ENCODE data around the gene ATG4B. TPM values are rescaled to one million over a fixed set of nuclear protein-coding genes. Genes with fewer than 3 reads are reported as not detected.

ATG4B gene
- total RNA-seq, 1 donor from 2014 or later, result 124 TPM

- H3K4me1 Mint-ChIP-seq (ENCODE audit: unreplicated experiment), result no peaks in the 10 kb centered on the region
- no peak overlapping the region for H3K4me3 Mint-ChIP-seq (ENCODE audit: unreplicated experiment)
- H3K27ac Mint-ChIP-seq (ENCODE audit: unreplicated experiment), result no peak overlapping the region
- no peak for DNase-seq (ENCODE audit: low spot score)
- TF ChIP-seq CTCF (IDR thresholded peaks at IDR 0.05; ENCODE audit: unreplicated experiment), result no peak
- no peaks in the 10 kb centered on the region for H3K9me3 Mint-ChIP-seq (ENCODE audit: unreplicated experiment)
- no peaks in the 10 kb centered on the region for H3K27me3 Mint-ChIP-seq (ENCODE audit: unreplicated experiment)
- H3K36me3 Mint-ChIP-seq (ENCODE audit: low read depth, unreplicated experiment), result peaks cover 25% of the 10 kb centered on the region
Observed at GRCh38 chr2:241666627-241667400, 29.3 kb downstream of the ATG4B start.

- no peak for DNase-seq (ENCODE audit: low spot score)
- Mint-ChIP-seq H3K36me3 (ENCODE audit: low read depth, unreplicated experiment) (peaks cover 27% of the 10 kb centered on the region), H3K4me3 (ENCODE audit: unreplicated experiment) (no peak overlapping the region), H3K27ac (ENCODE audit: unreplicated experiment) (no peak overlapping the region), H3K4me1 (ENCODE audit: unreplicated experiment) (no peaks in the 10 kb centered on the region), H3K27me3 (ENCODE audit: unreplicated experiment) (no peaks in the 10 kb centered on the region), H3K9me3 (ENCODE audit: unreplicated experiment) (no peaks in the 10 kb centered on the region)
- TF ChIP-seq CTCF (IDR thresholded peaks at IDR 0.05; ENCODE audit: unreplicated experiment), result no peak
Observed at GRCh38 chr2:241668354-241668753, 30.9 kb downstream of the ATG4B start.

GRCh38 chr2:241668839-241669238 lies 31.3 kb downstream of the ATG4B start:
- no peaks in the 10 kb centered on the region for H3K9me3 Mint-ChIP-seq (ENCODE audit: unreplicated experiment)
- no peaks in the 10 kb centered on the region for H3K4me1 Mint-ChIP-seq (ENCODE audit: unreplicated experiment)
- peaks cover 32% of the 10 kb centered on the region for H3K36me3 Mint-ChIP-seq (ENCODE audit: low read depth, unreplicated experiment)
- peaks cover 3% of the 10 kb centered on the region for H3K27me3 Mint-ChIP-seq (ENCODE audit: unreplicated experiment)
- TF ChIP-seq CTCF (IDR thresholded peaks at IDR 0.05; ENCODE audit: unreplicated experiment), result no peak
- no peak for DNase-seq (ENCODE audit: low spot score)
- no peak overlapping the region for H3K27ac Mint-ChIP-seq (ENCODE audit: unreplicated experiment)
- no peak overlapping the region for H3K4me3 Mint-ChIP-seq (ENCODE audit: unreplicated experiment)

GRCh38 chr2:241670333-241671110 lies 33.0 kb downstream of the ATG4B start:
- Mint-ChIP-seq H3K4me1 (ENCODE audit: unreplicated experiment) (no peaks in the 10 kb centered on the region), H3K36me3 (ENCODE audit: low read depth, unreplicated experiment) (peaks cover 33% of the 10 kb centered on the region), H3K27ac (ENCODE audit: unreplicated experiment) (no peak overlapping the region), H3K4me3 (ENCODE audit: unreplicated experiment) (no peak overlapping the region), H3K27me3 (ENCODE audit: unreplicated experiment) (peaks cover 5% of the 10 kb centered on the region), H3K9me3 (ENCODE audit: unreplicated experiment) (no peaks in the 10 kb centered on the region)
- no peak for TF ChIP-seq CTCF (IDR thresholded peaks at IDR 0.05; ENCODE audit: unreplicated experiment)
- no peak for DNase-seq (ENCODE audit: low spot score)

Data from endothelial cell (in vitro differentiated cells).